OCI-LY7 (cell line): ENCODE measurements around the gene CDKAL1.

ENCODE experiments used
- CTCF ChIP-seq: fragments of 200-600 bp; sonication (generic); conservative IDR thresholded peaks from 2 replicates; pipeline ENCODE4 v1.5.1; 2014; ENCODE audit warnings: mild to moderate bottlenecking, antibody characterized with exemption, low read length, moderate library complexity, mixed read lengths
- EZH2phosphoT487 ChIP-seq: fragments of 200-600 bp; sonication (generic); IDR thresholded peaks from 2 replicates; pipeline ENCODE4 v1.6.1; 2018; ENCODE audit warnings: low read depth, borderline replicate concordance, mild to moderate bottlenecking, mixed run types, antibody characterized with exemption, low read length, moderate library complexity, mixed read lengths

GRCh38 chr6:21228876-21229460, 694.7 kb downstream of the CDKAL1 start:
- TF ChIP-seq CTCF (no peak), EZH2phosphoT487 (no peak)
